GM19238 (cell line): Measurements from ENCODE around the gene PTPDC1.

Source experiments
- DNase-seq: peaks from one replicate; pipeline ENCODE4 v3.0.0; 2011; ENCODE audit warnings: low spot score; ENCODE audit not compliant: insufficient read length

The PTPDC1 gene

GRCh38 chr9:94084314-94084713, at the start of gene PTPDC1:
PTPDC1 (plus strand) TSS chr9:94084464; CDS start chr9:94084531, 67 bp downstream.
- no peak for DNase-seq

- no peak for DNase-seq
These were observed 49.8 kb upstream of the PTPDC1 start for GRCh38 chr9:94034511-94034910.

- DNase-seq = no peak
These were observed 44.5 kb upstream of the PTPDC1 start for GRCh38 chr9:94039786-94040185.

GRCh38 chr9:94042516-94043360, 41.5 kb upstream of the PTPDC1 start:
- no peak for DNase-seq

- no peak for DNase-seq
These were observed 29.5 kb upstream of the PTPDC1 start for GRCh38 chr9:94054716-94055115.

GRCh38 chr9:94056442-94056974, 27.8 kb upstream of the PTPDC1 start:
- DNase-seq = no peak

GRCh38 chr9:94057918-94058317, 26.3 kb upstream of the PTPDC1 start:
- no peak for DNase-seq

GRCh38 chr9:94061864-94062263, 22.4 kb upstream of the PTPDC1 start:
- no peak for DNase-seq

- no peak for DNase-seq
These were observed 18.7 kb upstream of the PTPDC1 start for GRCh38 chr9:94065535-94065961.

GRCh38 chr9:94068257-94068656, 16.0 kb upstream of the PTPDC1 start:
- DNase-seq = no peak

GRCh38 chr9:94076557-94076956, 7.7 kb upstream of the PTPDC1 start:
- DNase-seq = no peak

GRCh38 chr9:94078086-94078485, 6.2 kb upstream of the PTPDC1 start:
- no peak for DNase-seq

- DNase-seq = no peak
These were observed 5.0 kb upstream of the PTPDC1 start for GRCh38 chr9:94079236-94079635.

- DNase-seq = no peak
These were observed 4.0 kb upstream of the PTPDC1 start for GRCh38 chr9:94080249-94080648.

GRCh38 chr9:94081435-94081834, 2.8 kb upstream of the PTPDC1 start:
- no peak for DNase-seq

- no peak for DNase-seq
These were observed 2.3 kb upstream of the PTPDC1 start for GRCh38 chr9:94081864-94082463.

- DNase-seq = no peak
These were observed 1.7 kb upstream of the PTPDC1 start for GRCh38 chr9:94082553-94082952.

GRCh38 chr9:94082956-94083355, 1.3 kb upstream of the PTPDC1 start:
- DNase-seq = no peak

- no peak for DNase-seq
These were observed 880 bp upstream of the PTPDC1 start for GRCh38 chr9:94083384-94083783.

GRCh38 chr9:94085062-94085639, 887 bp downstream of the PTPDC1 start:
- DNase-seq = no peak

GRCh38 chr9:94086486-94087345, 2.5 kb downstream of the PTPDC1 start:
- DNase-seq = no peak
